ENCODE results near the gene BPIFB6.

Gene BPIFB6

DNA sequence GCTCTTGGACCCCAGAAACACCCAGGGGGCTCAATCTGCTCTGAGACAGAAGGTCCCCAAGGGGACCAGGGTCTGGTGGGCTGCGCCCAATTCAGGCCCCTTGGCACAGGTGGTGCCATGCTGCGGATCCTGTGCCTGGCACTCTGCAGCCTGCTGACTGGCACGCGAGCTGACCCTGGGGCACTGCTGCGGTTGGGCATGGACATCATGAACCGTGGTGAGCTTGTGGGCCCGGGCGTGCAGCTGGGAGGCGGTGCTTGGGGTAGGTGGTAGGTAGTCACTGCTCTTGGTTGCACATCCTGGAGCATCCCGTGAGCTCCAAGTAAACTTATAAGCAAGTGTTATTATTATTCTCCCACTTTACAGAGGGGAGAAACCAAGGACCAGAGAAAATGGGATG, at the start of gene BPIFB6:
Gene BPIFB6 (plus strand): TSS at position 118 of the 400 bp plus-strand sequence. CDS start 0 bp downstream, at position 118.
- no peak for DNase-seq (ENCODE audit: low read depth)

DNA sequence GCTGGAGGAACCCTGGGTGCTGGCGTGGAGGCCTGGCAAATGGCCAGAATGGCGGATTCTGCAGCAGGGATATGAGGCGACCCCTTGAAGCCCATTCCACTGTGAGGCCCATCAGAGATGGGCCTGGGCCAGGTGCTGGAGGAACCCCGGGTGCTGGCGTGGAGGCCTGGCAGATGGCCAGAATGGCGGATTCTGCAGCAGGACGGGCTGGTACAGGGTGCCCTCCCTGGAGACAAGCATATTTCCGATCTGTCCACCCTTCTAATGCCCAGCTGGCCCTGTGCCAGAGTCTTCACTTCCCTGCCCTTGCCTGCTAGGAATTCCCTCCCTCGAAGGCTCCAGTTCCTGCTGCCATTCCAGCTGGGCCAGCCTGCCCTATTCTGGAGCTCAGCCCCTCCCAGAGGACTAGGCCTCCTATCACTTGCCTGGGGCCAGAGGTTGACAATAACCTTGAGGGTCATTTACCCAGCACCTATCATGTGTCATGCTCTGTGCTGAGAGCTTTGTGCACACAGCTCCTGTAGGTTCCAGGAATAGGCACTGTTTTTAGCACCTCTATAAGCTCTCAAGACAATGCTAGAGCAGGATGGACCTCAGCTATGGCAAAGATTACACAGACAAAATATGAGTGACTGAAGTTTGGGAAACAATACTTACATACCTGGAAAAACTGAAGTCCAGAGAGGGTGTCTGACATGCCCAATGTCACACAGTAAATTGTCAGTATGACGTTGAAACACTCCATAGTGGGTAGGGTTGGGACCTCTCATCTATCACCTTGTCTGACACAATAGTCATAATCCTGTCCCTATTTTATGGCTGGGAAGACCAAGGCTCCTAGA, 48.6 kb upstream of the BPIFB6 start:
- no peak for DNase-seq (ENCODE audit: low read depth)

- no peak for DNase-seq (ENCODE audit: low read depth)
Observed at GRCh38 chr20:32983459-32984112, 47.9 kb upstream of the BPIFB6 start.

DNA sequence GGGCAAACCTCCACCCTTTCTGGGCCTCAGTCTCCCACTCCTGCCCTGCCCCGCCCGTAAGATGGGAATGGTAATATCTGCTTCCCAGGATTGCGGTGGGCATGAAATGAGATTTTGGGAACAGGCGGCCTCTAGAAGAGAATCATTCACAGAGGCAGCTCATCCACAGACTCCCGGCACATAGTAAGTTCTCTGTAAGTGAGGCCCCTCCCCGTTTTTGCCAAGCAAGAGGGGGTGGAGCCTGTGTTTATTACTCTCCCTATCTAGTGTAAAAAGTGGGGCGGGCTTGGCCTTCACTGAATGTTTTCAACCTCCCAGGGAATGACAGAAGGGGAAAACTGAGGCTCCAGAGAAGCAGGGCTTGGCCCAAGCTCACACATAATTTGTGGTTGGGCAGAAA, 47.3 kb upstream of the BPIFB6 start:
- no peak for DNase-seq (ENCODE audit: low read depth)

DNA sequence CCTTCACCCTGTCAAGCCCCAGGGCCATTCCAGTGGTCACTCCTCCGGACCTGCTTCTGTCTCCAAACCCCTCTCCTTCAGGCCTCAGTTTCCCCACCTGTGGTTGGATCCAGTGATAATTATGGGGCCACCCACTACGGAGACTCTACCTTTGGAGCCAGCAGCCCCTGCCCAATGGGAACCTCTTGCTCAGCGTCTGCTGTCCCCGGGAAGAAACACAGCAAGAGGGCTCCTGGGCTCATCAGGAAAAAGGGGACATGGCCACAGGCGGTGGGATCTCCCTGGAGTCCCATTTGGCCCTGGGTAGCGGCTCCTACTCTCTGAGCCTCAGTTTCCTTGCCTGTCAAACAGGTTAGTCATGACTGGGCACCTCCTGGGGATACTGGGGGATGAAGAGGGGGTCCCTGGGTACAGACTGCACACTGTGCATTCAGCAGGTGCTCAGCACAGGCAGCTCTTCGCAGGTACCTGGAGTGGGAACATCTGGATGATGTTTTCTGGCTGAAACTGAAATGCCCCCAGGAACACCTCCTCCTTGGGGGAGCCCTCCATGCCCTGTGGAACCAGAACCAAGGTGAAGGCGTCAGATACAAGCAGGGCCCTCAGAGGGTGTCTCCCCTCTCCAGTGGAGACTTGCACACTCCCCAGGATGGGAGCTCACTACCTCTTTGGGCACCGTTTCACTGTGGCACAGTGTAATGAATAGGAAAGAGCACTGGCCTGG, 46.7 kb upstream of the BPIFB6 start:
- DNase-seq (ENCODE audit: low read depth), result no peak

DNA sequence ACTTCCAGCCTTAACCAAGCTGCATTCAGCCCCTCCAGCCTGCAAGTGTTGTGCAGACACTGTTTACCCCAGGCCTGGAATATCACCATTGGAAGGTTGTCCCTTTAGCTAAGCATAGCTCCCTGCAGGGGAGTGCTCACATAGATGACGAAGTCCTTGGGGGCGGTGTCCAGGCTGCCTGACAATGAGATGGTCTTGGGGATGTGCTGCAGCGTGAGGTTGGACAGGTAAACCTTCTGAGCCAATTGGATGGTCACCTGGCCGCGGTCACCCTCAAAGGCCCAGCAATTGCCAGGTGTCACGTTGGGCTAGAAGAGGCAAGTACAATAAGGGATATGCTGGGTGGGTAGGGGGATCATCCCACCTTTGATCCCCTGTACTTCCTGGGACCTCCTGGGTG, 45.9 kb upstream of the BPIFB6 start:
- no peak for DNase-seq (ENCODE audit: low read depth)

GRCh38 chr20:32986331-32986966, 45.0 kb upstream of the BPIFB6 start:
- no peak for DNase-seq (ENCODE audit: low read depth)

- no peak for DNase-seq (ENCODE audit: low read depth)
Observed at GRCh38 chr20:32987044-32987825, 44.2 kb upstream of the BPIFB6 start.

GRCh38 chr20:32988008-32988407, 43.4 kb upstream of the BPIFB6 start:
- DNase-seq (ENCODE audit: low read depth), result no peak

- DNase-seq (ENCODE audit: low read depth), result no peak
Observed at GRCh38 chr20:32989507-32990283, 41.8 kb upstream of the BPIFB6 start.

GRCh38 chr20:32990426-32990825, 41.0 kb upstream of the BPIFB6 start:
- no peak for DNase-seq (ENCODE audit: low read depth)

- DNase-seq (ENCODE audit: low read depth), result no peak
Observed at GRCh38 chr20:32991383-32991782, 40.1 kb upstream of the BPIFB6 start.

GRCh38 chr20:32991792-32992641, 39.4 kb upstream of the BPIFB6 start:
- DNase-seq (ENCODE audit: low read depth), result no peak

GRCh38 chr20:32993496-32994050, 37.9 kb upstream of the BPIFB6 start:
- no peak for DNase-seq (ENCODE audit: low read depth)

DNA sequence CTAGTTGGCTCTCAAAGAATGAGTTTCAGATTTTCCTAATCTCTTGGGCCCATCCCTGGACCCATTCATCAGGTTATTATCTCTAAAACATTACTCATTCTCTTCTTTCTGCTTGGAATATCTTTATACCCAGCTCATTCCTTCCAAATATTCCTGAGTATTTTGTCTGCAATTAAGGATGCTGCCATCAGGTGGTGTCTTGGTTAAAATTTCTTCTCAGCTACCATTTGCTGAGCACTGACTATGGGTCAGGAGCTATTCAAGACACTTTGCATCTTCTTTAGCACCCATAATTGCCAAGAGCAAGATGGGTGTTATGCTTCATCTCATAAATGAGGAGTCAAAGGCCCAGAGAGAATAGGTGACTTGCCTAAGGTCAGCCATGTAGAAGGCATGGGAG, 35.6 kb upstream of the BPIFB6 start:
- no peak for DNase-seq (ENCODE audit: low read depth)

DNA sequence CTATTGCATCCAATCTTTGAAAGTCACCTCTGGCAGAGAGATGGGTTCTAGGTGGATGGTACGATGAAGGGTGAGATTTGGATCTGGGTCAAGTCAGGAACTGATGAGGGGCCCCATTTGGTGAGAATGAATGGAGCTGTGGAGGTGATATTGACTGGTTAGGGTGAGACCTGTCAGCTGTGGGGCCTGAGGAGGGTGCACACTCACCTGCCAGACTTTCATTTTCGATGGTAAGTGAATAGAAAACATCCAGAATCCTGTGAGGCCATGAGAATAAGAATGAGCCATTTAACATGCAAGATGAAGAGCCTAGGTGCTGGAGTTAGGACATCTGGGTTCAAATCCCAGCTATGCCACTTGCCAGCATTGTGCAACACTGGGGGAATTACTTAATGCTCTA, 34.0 kb upstream of the BPIFB6 start:
- DNase-seq (ENCODE audit: low read depth), result no peak

GRCh38 chr20:32999603-33000250, 31.7 kb upstream of the BPIFB6 start:
- DNase-seq (ENCODE audit: low read depth), result no peak

DNA sequence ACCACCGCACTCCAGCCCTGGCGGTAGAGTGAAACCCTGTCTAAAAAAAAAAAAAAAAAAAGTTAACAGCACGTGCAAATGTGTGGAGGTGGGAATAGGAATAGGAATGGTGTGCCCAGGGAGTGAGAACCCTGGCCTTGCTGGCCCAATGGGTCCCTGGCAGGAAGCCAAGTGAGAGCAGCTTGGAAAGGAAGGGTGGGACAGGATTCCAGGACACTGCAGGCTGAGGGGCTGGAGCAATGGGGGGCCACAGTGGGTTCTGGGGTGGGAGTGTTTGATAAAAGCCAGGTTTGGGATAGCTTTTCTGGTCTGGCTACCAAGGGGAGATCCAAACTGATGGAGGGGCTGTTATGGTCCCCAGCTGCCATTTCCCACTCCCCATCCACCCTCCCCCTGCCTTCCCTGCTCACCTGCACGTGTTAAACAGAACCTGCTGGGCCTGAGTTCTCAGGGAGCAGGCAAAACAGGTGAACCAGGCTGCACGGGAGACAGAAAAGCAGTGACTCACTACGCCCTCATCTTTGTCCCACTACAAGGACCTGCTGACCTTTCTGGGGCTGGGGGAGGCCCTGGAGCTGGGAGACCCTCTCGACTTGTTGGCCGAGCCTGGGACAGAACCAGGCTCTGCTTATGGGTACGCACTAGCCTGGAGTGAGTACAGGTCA, 30.5 kb upstream of the BPIFB6 start:
- no peak for DNase-seq (ENCODE audit: low read depth)
